ENCODE results near the gene FRMPD4. TPM values are rescaled to one million over a fixed set of nuclear protein-coding genes. Genes with fewer than 3 reads are reported as not detected.

FRMPD4 gene
- total and polyA plus RNA-seq, 2 of the 13 experiments (the other 11 are each of a cell fraction or from before 2014, with no cell fraction given) = not detected

DNA sequence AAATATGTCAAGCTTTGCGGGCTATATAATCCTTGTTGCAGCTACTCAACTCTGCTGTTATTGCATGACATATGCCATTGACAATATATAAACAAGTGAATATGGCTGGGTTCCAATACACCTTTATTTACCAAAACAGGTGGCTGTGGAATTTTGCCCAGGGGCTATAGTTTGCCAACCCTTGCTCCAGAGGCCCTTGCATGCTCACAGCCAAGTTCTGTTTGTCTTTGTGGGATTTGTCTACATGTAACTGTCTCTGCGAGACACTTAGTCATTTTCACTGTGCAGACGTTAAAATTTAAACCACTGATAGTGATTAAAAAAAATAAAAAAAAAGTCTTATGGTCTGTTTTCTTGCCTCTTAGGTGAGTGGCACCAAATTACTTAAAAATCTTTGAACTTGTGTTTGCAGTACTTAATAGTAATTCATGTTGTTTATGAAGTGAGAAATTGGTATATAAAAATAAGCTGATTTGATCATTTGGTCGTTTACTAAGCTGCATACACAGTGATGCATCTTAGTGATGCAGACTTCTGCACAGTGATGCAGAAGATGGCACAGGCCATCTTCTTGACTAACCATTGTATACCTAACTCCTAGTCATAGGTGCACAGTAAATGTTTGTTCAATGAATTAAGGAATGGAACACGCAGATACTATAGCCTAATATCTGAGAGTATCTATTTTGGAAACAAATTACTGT is 170.9 kb downstream of the FRMPD4 start:
- no peaks in the 10 kb centered on the region for H3K27me3 ChIP-seq (ENCODE audit: control insufficient read depth in 1 of 2, insufficient read depth in 2 of 2, low read length in 2 of 2)
- ChIA-PET POLR2A (no interaction called here), CTCF (ENCODE audit: low intra/inter-chr PET ratio, low total read pairs) (no interaction called here)
- H3K4me3 ChIP-seq (replicated peaks in 1 of 3; ENCODE audit: insufficient read depth in 1 of 3, low read depth in 2 of 3, low read length in 3 of 3) = no peak overlapping the region
- H3K9me3 ChIP-seq (ENCODE audit: low read length) = no peaks in the 10 kb centered on the region
- no peak overlapping the region for H3K4me2 ChIP-seq (ENCODE audit: low read depth, low read length)
- no peaks in the 10 kb centered on the region for H3K79me2 ChIP-seq (ENCODE audit: insufficient read depth, low read length)
- no peak overlapping the region for H2AFZ ChIP-seq (ENCODE audit: low read length)
- no peak for FAIRE-seq
- TF ChIP-seq E2F1 (CRISPR knock-in tag; IDR thresholded peaks at IDR 0.05) = no peak
- no peak for TF ChIP-seq ZNF225 (CRISPR knock-in tag; IDR thresholded peaks at IDR 0.05)
- TF ChIP-seq ZEB1 (IDR thresholded peaks at IDR 0.05; ENCODE audit: insufficient replicate concordance, low read depth) = no peak
- H3K36me3 ChIP-seq (replicated peaks in 1 of 2; ENCODE audit: control insufficient read depth in 1 of 2, insufficient read depth in 2 of 2, low read length in 2 of 2) = no peaks in the 10 kb centered on the region
- H3K27ac ChIP-seq (ENCODE audit: extremely low read length, insufficient read depth, low read length) = no peak overlapping the region
- in situ Hi-C loops (cut with HindIII; ENCODE audit: extremely low pct_ligation_motif_present, low pct_unique_long_range_greater_than_20kb) = no loop called here
- H3K9ac ChIP-seq (ENCODE audit: insufficient read depth, low read depth, low read length) = no peak overlapping the region
- no peak for ATAC-seq
- no TSS peak for BruUV-seq (replicated peaks)
- no peaks in the 10 kb centered on the region for H4K20me1 ChIP-seq (ENCODE audit: insufficient read depth, low read length)
- H3K4me1 ChIP-seq (ENCODE audit: insufficient read depth, low read length) = no peaks in the 10 kb centered on the region
- WGBS (ENCODE audit: low lambda C conversion rate) = 25% methylated on average over 4 of the region's 5 CpGs
- intact Hi-C loops (cut with micrococcal nuclease; ENCODE audit: unreplicated experiment) = no loop called here
- no peak for DNase-seq (ENCODE audit: low spot score)

DNA sequence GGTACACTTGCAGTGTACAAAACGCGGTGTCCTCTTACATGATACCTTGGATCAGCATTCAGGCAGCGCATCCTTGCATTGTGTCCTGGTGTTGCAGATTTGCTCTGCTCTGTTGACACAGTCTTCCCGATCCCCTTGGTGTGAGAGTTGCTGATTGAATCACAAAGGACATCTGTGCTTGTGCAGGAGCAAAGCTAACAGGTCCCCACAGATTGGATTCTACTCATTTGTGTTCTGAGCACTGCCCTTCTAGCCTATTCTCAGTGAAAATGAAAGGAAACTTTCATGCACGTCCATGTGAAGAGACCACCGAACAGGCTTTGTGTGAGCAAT is 171.4 kb downstream of the FRMPD4 start:
- intact Hi-C loops (cut with micrococcal nuclease; ENCODE audit: unreplicated experiment) = no loop called here
- H3K27me3 ChIP-seq (ENCODE audit: control insufficient read depth in 1 of 2, insufficient read depth in 2 of 2, low read length in 2 of 2) = no peaks in the 10 kb centered on the region
- H3K9me3 ChIP-seq (ENCODE audit: low read length) = no peaks in the 10 kb centered on the region
- ChIA-PET CTCF (ENCODE audit: low intra/inter-chr PET ratio, low total read pairs) (no interaction called here), POLR2A (no interaction called here)
- FAIRE-seq (no peak), DNase-seq (ENCODE audit: low spot score) (no peak), ATAC-seq (no peak)
- in situ Hi-C loops (cut with HindIII; ENCODE audit: extremely low pct_ligation_motif_present, low pct_unique_long_range_greater_than_20kb) = no loop called here
- no peak overlapping the region for H3K4me3 ChIP-seq (replicated peaks in 1 of 3; ENCODE audit: insufficient read depth in 1 of 3, low read depth in 2 of 3, low read length in 3 of 3)
- H4K20me1 ChIP-seq (ENCODE audit: insufficient read depth, low read length) = no peaks in the 10 kb centered on the region
- 10% methylated on average over 3 of the region's 6 CpGs for WGBS (ENCODE audit: low lambda C conversion rate)
- H3K27ac ChIP-seq (ENCODE audit: extremely low read length, insufficient read depth, low read length) = no peak overlapping the region
- no peaks in the 10 kb centered on the region for H3K36me3 ChIP-seq (replicated peaks in 1 of 2; ENCODE audit: control insufficient read depth in 1 of 2, insufficient read depth in 2 of 2, low read length in 2 of 2)
- H3K4me1 ChIP-seq (ENCODE audit: insufficient read depth, low read length) = no peaks in the 10 kb centered on the region
- H3K79me2 ChIP-seq (ENCODE audit: insufficient read depth, low read length) = no peaks in the 10 kb centered on the region
- no peak overlapping the region for H2AFZ ChIP-seq (ENCODE audit: low read length)
- H3K4me2 ChIP-seq (ENCODE audit: low read depth, low read length) = no peak overlapping the region
- BruUV-seq (replicated peaks) = no TSS peak
- no peak overlapping the region for H3K9ac ChIP-seq (ENCODE audit: insufficient read depth, low read depth, low read length)
- TF ChIP-seq ZNF800 (CRISPR knock-in tag; IDR thresholded peaks at IDR 0.05) (no peak), ZNF343 (CRISPR knock-in tag; IDR thresholded peaks at IDR 0.05) (no peak), ZNF737 (CRISPR knock-in tag; IDR thresholded peaks at IDR 0.05; ENCODE audit: borderline replicate concordance) (no peak), MTA3 (CRISPR knock-in tag; IDR thresholded peaks at IDR 0.05) (no peak), HNRNPUL1 (IDR thresholded peaks at IDR 0.05; ENCODE audit: low read depth, low read length) (no peak), ZNF430 (CRISPR knock-in tag; IDR thresholded peaks at IDR 0.05) (no peak), ZSCAN20 (CRISPR knock-in tag; IDR thresholded peaks at IDR 0.05; ENCODE audit: borderline replicate concordance) (no peak), SRSF4 (IDR thresholded peaks at IDR 0.05; ENCODE audit: low read depth, low read length, poor library complexity, severe bottlenecking) (no peak), ZNF629 (CRISPR knock-in tag; conservative IDR thresholded peaks at IDR 0.05) (no peak), ZNF850 (CRISPR knock-in tag; conservative IDR thresholded peaks at IDR 0.05) (no peak)
- TF ChIP-seq, protein P1, sequence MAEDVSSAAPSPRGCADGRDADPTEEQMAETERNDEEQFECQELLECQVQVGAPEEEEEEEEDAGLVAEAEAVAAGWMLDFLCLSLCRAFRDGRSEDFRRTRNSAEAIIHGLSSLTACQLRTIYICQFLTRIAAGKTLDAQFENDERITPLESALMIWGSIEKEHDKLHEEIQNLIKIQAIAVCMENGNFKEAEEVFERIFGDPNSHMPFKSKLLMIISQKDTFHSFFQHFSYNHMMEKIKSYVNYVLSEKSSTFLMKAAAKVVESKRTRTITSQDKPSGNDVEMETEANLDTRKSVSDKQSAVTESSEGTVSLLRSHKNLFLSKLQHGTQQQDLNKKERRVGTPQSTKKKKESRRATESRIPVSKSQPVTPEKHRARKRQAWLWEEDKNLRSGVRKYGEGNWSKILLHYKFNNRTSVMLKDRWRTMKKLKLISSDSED (CRISPR knock-in tag; IDR thresholded peaks at IDR 0.05) = no peak
- TF ChIP-seq, protein P2, sequence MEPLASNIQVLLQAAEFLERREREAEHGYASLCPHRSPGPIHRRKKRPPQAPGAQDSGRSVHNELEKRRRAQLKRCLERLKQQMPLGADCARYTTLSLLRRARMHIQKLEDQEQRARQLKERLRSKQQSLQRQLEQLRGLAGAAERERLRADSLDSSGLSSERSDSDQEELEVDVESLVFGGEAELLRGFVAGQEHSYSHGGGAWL (CRISPR knock-in tag; IDR thresholded peaks at IDR 0.05) = no peak

Measured in HepG2 (cell line).